22Rv1 (cell line): ENCODE measurements around the gene COLEC12.

ENCODE experiments used
- H3K27ac ChIP-seq: fragments of 450-650 bp; 2 replicates; pipeline ENCODE4 v1.5.1; 2017
- CTCF ChIP-seq: fragments of 450-650 bp; IDR thresholded peaks from 2 replicates; pipeline ENCODE4 v1.5.1; 2017; ENCODE audit warnings: mild to moderate bottlenecking
- ZFX ChIP-seq: fragments of 450-650 bp; IDR thresholded peaks from 2 replicates; pipeline ENCODE4 v1.6.1; 2017; ENCODE audit warnings: antibody characterized with exemption, borderline replicate concordance

The COLEC12 gene

DNA sequence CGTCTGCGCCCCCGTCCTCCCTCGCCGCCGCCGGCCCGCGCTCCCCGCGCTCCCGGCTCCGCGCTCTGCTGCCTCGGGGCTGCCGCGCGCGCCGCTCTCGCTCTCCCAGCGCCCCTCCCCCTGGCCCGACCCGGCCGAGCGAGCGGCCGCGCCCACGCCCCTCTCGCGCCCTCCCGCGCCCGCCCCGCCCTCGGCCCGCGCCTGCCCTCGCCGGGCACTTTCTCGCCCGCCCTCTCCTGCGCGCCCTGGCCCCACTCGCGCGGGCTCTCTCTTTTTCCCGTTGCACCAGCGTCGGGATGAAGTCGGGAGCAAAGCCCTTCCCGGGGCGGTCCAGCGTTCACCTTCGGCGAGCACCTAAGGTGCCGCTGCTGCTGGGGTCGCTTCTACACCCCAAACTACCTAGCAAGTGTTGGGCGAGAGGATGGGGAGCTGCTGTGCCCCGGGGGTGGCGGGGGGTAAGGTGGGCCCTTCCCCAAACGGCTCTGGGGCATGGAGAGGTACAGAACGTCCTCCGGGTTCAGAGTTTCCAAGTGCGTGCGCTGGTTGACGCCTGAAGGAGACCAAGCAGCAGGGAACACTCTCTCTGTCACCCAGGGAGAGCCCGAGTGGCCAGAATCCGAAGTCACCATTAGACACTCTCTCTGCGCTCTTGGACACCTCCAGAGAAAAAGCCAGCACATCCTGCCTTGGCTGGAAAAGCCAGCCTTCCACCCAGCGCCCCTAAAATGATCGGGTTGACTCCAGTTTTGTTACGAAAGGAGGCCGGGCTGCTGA lies at the start of gene COLEC12:
COLEC12 (minus strand) TSS at position 70 of the 774 bp plus-strand sequence. CDS start 187 bp downstream, outside the sequence.
- peak within 1 kb of the TSS; percentile 58 for H3K27ac ChIP-seq
- TF ChIP-seq CTCF, result no peak
- TF ChIP-seq ZFX, result no peak

DNA sequence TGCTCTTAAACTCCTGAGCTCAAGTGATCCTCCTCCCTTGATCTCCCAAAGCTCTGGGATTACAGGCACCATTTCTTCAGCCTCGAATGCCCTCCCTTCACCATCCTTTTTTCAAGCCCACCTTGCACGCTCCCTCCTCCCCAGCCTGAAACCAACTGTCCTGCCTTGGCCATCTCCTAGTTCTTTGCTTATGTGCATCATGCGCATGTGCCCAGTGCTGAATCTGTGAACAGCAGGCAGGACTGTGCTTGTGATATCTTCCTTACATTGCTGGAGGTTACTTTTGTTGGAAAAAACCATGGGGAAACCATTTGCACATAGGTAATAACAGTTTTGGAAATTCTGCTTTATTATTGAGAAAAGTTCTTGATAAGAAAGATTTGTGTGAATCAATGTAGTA lies 49.5 kb upstream of the COLEC12 start:
- TF ChIP-seq CTCF (no peak), ZFX (no peak)
- H3K27ac ChIP-seq, result no peak overlapping the region

GRCh38 chr18:543447-544078 lies 43.1 kb upstream of the COLEC12 start:
- no peak overlapping the region for H3K27ac ChIP-seq
- TF ChIP-seq CTCF (no peak), ZFX (no peak)

GRCh38 chr18:533995-534601 lies 33.6 kb upstream of the COLEC12 start:
- peak overlapping the region; percentile 81 for H3K27ac ChIP-seq

DNA sequence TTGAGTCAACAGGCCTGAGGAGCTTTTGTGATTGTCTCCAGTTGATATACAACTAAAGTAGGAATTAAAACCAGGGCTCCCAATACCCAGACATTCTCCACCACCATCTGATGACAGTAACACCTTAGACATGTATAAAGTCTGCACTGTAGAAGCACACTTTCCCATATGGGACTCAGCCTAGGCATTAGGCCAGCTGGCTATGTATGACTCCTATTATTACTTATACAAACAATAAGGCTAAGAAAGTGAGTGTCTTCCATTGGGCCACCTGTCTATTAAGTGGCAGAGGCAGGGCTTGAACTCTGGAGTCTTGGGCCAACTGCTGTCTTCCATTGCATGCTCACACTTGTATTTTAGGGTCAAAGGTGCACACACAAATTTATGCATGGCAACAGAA lies 32.1 kb upstream of the COLEC12 start:
- peak overlapping the region; percentile 81; the same call in 1 of the 2 replicates for H3K27ac ChIP-seq
- TF ChIP-seq ZFX (no peak), CTCF (no peak)

More at GRCh38 chr18:533995-534601, 33.6 kb upstream of the COLEC12 start:
- TF ChIP-seq ZFX (no peak), CTCF (no peak)

DNA sequence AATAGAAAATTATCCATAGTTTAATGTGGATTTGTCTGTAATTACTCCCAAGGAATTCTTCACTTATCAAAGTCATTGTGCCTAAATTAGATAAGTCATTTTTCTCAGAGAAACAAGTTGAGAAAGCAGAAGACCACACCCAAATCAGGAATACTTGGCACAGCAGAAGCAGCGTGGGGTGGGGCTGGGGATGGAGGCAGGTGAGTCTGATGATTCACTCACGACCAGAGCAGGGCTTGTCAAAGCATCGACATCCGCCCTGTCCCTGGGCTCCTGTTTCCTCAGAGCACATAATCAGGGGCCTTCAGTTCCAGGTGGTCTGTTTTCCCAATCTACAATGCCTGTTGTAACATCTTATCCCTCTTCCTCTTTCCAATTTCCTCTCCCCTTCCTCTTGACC lies 31.5 kb upstream of the COLEC12 start:
- TF ChIP-seq ZFX (no peak), CTCF (no peak)
- no peak overlapping the region for H3K27ac ChIP-seq

DNA sequence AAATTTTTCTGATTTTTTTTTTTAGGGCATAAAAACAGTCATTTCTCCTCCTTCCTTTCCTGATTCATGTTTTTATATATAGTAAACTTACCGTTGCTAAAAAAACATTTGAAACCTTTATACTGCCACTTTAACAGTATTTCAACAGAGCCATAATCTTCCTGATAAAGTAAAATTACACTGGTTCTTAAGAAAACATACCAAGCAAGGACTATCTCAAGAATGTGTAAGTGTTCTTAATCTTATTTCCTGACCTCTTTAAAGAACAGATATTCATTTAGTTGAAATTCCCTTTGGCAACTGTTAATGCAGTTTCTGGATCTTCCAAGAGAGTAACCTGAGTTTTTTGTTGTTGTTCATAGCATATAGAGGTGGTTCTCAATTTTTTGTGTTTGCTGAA lies 26.6 kb upstream of the COLEC12 start:
- TF ChIP-seq CTCF, result no peak
- no peak for TF ChIP-seq ZFX
- no peak overlapping the region for H3K27ac ChIP-seq
